GM23248 (cell line): ENCODE measurements around the gene MRPS2. TPM values are rescaled to one million over a fixed set of nuclear protein-coding genes. Genes with fewer than 3 reads are reported as not detected.

Experiments used
- DNase-seq: peaks from one replicate; pipeline ENCODE4 v3.0.0-alpha.2; 2015
- H2AFZ ChIP-seq: fragments of 200-600 bp; sonication (generic); 2 replicates; pipeline ENCODE4 v1.6.1; 2016; ENCODE audit warnings: antibody characterized with exemption
- H3F3A ChIP-seq: fragments of 200-600 bp; sonication (generic); 2 replicates; pipeline ENCODE4 v1.6.1; 2016; ENCODE audit warnings: mild to moderate bottlenecking, antibody characterized with exemption, mixed run types; ENCODE audit not compliant: insufficient read depth
- H3K27ac ChIP-seq: fragments of 200-600 bp; sonication (generic); 2 replicates; pipeline ENCODE4 v1.5.1; 2016; ENCODE audit warnings: mild to moderate bottlenecking
- H3K27me3 ChIP-seq: fragments of 200-600 bp; sonication (generic); replicated peaks from 2 replicates; pipeline ENCODE4 v1.6.1; 2016; ENCODE audit warnings: mild to moderate bottlenecking; ENCODE audit not compliant: insufficient read depth
- H3K36me3 ChIP-seq: fragments of 200-600 bp; sonication (generic); 2 replicates; pipeline ENCODE4 v1.6.1; 2016; ENCODE audit warnings: low read depth, mild to moderate bottlenecking
- H3K4me1 ChIP-seq: fragments of 200-600 bp; sonication (generic); 2 replicates; pipeline ENCODE4 v1.6.1; 2016; ENCODE audit warnings: mild to moderate bottlenecking; ENCODE audit not compliant: insufficient read depth
- H3K4me2 ChIP-seq: fragments of 200-600 bp; sonication (generic); one replicate; pipeline ENCODE4 v1.6.1; 2016; ENCODE audit warnings: mild to moderate bottlenecking; ENCODE audit not compliant: unreplicated experiment
- H3K4me3 ChIP-seq: fragments of 200-600 bp; sonication (generic); 2 replicates; pipeline ENCODE4 v1.5.1; 2016; ENCODE audit warnings: mild to moderate bottlenecking
- H3K79me2 ChIP-seq: fragments of 200-600 bp; sonication (generic); 2 replicates; pipeline ENCODE4 v1.6.1; 2016; ENCODE audit warnings: mild to moderate bottlenecking; ENCODE audit not compliant: insufficient read depth
- H3K9ac ChIP-seq: fragments of 200-600 bp; sonication (generic); 2 replicates; pipeline ENCODE4 v1.6.1; 2016; ENCODE audit warnings: mild to moderate bottlenecking
- H3K9me2 ChIP-seq: fragments of 200-600 bp; sonication (generic); 2 replicates; pipeline ENCODE4 v1.6.1; 2016; ENCODE audit warnings: mixed run types, mild to moderate bottlenecking, moderate library complexity; ENCODE audit not compliant: insufficient read depth
- H3K9me3 ChIP-seq: fragments of 200-600 bp; sonication (generic); one replicate; pipeline ENCODE4 v1.6.1; 2017; ENCODE audit warnings: low read depth
- H4K20me1 ChIP-seq: fragments of 200-600 bp; sonication (generic); 2 replicates; pipeline ENCODE4 v1.6.0; 2016; ENCODE audit not compliant: insufficient read depth
- EZH2 ChIP-seq: fragments of 200-600 bp; sonication (generic); IDR thresholded peaks from 2 replicates; pipeline ENCODE4 v1.6.1; 2018; ENCODE audit warnings: antibody characterized with exemption, mild to moderate bottlenecking; ENCODE audit not compliant: insufficient read depth, poor library complexity, severe bottlenecking
- EZH2phosphoT487 ChIP-seq: fragments of 200-600 bp; sonication (generic); IDR thresholded peaks from 2 replicates; pipeline ENCODE4 v1.6.1; 2018; ENCODE audit warnings: antibody characterized with exemption, moderate library complexity, mild to moderate bottlenecking, low read depth; ENCODE audit not compliant: insufficient read depth
- WGBS, 2 experiments: methylation state at CpG; one replicate each; pipeline ENCODE4 v1.1.6; 2015 to 2017; ENCODE audit warnings: low lambda C conversion rate in 2 of 2, low coverage in 1 of 2; ENCODE audit errors: missing lambda C conversion rate in 2 of 2; 5-methylcytosine and 5-hydroxymethylcytosine counted together
- in situ Hi-C: fragments of 300-500 bp; cut with MboI; formaldehyde crosslinking; loops from 2 replicates; pipeline ENCODE4 v1.15.0; 2020
- polyA plus RNA-seq: library from polyadenylated mRNA; unstranded; fragments of >200 nt; fragmentation: Nextera tagmentation; extraction: Ambion mirVana; gene quantifications from 2 replicates; pipeline ENCODE4 v1.2.1, GENCODE V29; 2016
- total RNA-seq: library from RNA; depleted of rRNA; stranded (reverse); fragments of >200 nt; shearing (Covaris generic); gene quantifications from 2 replicates; pipeline ENCODE4 v1.2.3, GENCODE V29; 2014

The MRPS2 gene
- total and polyA plus RNA-seq, 2 experiments from 2014 or later = 45.3 to 51.7 TPM

DNA sequence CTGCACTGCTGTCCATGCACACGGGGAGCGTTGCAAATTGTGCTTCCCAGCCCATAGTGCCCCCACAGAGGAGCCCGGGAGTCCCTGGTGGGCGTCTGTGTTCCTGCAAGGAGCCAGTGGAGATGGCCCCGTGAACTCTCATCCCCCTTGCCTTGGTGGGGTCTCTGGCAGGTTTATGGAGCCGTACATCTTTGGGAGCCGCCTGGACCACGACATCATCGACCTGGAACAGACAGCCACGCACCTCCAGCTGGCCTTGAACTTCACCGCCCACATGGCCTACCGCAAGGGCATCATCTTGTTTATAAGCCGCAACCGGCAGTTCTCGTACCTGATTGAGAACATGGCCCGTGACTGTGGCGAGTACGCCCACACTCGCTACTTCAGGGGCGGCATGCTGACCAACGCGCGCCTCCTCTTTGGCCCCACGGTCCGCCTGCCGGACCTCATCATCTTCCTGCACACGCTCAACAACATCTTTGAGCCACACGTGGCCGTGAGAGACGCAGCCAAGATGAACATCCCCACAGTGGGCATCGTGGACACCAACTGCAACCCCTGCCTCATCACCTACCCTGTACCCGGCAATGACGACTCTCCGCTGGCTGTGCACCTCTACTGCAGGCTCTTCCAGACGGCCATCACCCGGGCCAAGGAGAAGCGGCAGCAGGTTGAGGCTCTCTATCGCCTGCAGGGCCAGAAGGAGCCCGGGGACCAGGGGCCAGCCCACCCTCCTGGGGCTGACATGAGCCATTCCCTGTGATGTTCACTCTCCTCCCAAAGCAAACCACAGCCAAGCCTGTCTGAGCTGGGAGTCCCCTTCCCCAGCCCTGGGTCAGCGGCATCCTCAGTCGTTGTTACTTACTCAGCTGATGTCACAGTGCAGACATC, 3.1 kb downstream of the MRPS2 start:
- no peak for TF ChIP-seq EZH2
- no peak for TF ChIP-seq EZH2phosphoT487
- Histone ChIP-seq H3K79me2 (peaks cover 16% of the 10 kb centered on the region), H3K36me3 (no peaks in the 10 kb centered on the region), H3K27ac (no peak overlapping the region), H3K9me3 (no peaks in the 10 kb centered on the region), H3F3A (no peaks in the 10 kb centered on the region), H3K4me3 (no peak overlapping the region), H3K9me2 (no peaks in the 10 kb centered on the region), H2AFZ (no peak overlapping the region), H3K27me3 (no peaks in the 10 kb centered on the region), H4K20me1 (no peaks in the 10 kb centered on the region), H3K4me2 (no peak overlapping the region), H3K4me1 (peaks cover 4% of the 10 kb centered on the region; the same call in 1 of the 2 replicates), H3K9ac (no peak overlapping the region)
- 92% methylated on average over 39 to 40 of the region's 41 CpGs for WGBS, 2 experiments
- in situ Hi-C loops = no loop called here
- no peak for DNase-seq

DNA sequence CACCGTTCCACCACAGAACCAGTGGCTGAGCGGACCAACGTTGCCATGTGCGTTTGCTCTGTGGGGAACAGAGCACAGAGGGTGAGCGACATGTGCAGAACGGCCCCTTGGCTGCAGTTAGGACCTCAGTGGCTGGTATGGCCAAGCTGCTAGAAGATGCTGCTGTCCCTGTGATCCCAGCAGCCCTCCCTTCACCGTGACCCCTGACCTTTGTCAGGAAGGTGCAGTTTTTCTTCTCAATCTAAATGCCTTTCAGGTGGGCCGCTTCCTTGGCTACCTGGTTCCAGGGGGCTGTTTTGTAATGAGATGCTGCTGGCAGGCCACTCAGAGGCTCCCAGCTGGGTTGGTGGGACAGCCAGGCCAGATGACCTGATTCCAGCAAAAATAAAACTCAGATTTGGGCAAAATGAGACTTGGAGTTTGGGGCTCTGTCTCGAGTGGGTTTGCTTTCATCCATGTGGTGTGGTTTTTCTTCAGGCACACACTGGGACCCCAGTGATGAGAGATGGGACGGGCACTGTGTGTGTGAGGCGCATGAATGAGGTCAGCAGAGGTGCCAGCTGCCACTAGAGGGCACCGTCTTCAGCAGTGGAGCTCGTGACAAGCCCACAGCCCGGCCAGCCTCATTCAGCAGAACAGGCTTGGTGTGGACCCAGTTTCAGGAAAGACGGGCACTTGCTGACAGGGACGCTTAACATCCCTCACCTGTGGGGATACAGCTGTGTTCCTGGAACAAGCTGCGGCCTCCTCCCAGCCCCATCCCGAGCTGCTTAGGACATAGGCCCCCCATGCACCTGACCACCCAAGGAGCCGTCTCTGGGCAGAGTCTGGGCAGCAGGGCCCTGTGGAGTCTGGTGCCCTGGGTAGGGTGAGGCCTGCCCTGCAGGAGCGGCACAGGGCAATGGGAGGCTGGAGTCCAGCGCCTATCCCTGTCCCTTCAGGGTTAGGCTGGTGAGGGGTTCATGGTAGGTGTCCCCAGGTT, 4.1 kb downstream of the MRPS2 start:
- no peaks in the 10 kb centered on the region for H3K36me3 ChIP-seq
- peaks cover 16% of the 10 kb centered on the region for H3K79me2 ChIP-seq
- no peak overlapping the region for H3K9ac ChIP-seq
- in situ Hi-C loops = no loop called here
- no peak overlapping the region for H3K27ac ChIP-seq
- H2AFZ ChIP-seq = no peak overlapping the region
- WGBS, 2 experiments = 61 to 62% methylated on average over 20 to 21 of the region's 21 CpGs
- peak; percentile 79 for DNase-seq
- no peak overlapping the region for H3K4me2 ChIP-seq
- no peak for TF ChIP-seq EZH2
- no peak for TF ChIP-seq EZH2phosphoT487
- H3K9me3 ChIP-seq = no peaks in the 10 kb centered on the region
- H3K9me2 ChIP-seq = no peaks in the 10 kb centered on the region
- H4K20me1 ChIP-seq = no peaks in the 10 kb centered on the region
- peaks cover 4% of the 10 kb centered on the region; the same call in 1 of the 2 replicates for H3K4me1 ChIP-seq
- no peak overlapping the region for H3K4me3 ChIP-seq
- no peaks in the 10 kb centered on the region for H3K27me3 ChIP-seq
- no peaks in the 10 kb centered on the region for H3F3A ChIP-seq

DNA sequence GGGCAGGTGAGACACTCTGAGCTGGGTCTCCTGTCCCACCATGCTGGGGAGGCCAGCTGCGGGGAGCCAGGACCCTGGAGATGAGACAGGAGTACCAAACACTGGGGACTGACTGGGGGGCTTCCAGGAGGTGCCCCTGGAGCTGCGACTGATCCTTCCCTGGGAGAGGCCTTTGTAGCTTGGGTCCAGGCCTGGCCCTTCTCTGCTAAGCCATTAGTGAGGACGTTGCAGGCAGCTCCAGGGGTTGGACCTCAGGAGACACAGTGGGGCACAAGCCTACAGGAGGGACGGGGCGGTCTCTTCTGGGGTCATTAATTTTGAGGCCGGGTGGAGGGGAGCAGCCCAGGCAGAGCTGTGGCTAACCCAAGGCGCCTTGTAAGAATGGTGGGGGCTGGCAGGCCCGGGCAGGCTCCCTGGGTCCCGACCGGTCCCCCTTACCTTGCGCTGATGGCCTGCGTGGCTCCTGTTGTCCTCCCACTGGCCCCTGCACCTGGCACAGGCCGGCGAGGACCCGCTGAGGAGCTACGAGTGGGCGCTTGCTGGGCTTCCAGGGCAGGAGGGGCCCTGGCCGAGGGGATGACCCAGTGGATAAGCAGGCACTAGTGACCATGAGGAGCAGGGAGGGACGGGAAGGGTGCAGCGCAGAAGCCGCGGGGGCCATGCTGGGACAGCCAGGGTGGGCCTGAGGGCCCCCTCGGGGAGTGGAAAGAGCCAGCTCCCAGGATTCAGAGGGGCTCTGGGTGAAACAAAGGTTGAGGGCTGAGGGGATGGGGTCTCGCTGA, 5.1 kb downstream of the MRPS2 start:
- 84 to 91% methylated on average over 16 to 21 of the region's 24 CpGs for WGBS, 2 experiments
- DNase-seq = no peak
- in situ Hi-C loops = no loop called here
- Histone ChIP-seq H3K4me2 (no peak overlapping the region), H3K9me2 (no peaks in the 10 kb centered on the region), H3K79me2 (peaks cover 16% of the 10 kb centered on the region), H3F3A (peaks cover 5% of the 10 kb centered on the region; the same call in 1 of the 2 replicates), H3K36me3 (no peaks in the 10 kb centered on the region), H3K9me3 (no peaks in the 10 kb centered on the region), H3K4me3 (no peak overlapping the region), H4K20me1 (no peaks in the 10 kb centered on the region), H3K4me1 (peaks cover 4% of the 10 kb centered on the region; the same call in 1 of the 2 replicates), H3K27ac (no peak overlapping the region), H3K27me3 (no peaks in the 10 kb centered on the region), H3K9ac (no peak overlapping the region), H2AFZ (no peak overlapping the region)
- TF ChIP-seq EZH2phosphoT487 (no peak), EZH2 (no peak)
